ENCODE results near the gene ABHD17C.

- TF ChIP-seq, protein P1, sequence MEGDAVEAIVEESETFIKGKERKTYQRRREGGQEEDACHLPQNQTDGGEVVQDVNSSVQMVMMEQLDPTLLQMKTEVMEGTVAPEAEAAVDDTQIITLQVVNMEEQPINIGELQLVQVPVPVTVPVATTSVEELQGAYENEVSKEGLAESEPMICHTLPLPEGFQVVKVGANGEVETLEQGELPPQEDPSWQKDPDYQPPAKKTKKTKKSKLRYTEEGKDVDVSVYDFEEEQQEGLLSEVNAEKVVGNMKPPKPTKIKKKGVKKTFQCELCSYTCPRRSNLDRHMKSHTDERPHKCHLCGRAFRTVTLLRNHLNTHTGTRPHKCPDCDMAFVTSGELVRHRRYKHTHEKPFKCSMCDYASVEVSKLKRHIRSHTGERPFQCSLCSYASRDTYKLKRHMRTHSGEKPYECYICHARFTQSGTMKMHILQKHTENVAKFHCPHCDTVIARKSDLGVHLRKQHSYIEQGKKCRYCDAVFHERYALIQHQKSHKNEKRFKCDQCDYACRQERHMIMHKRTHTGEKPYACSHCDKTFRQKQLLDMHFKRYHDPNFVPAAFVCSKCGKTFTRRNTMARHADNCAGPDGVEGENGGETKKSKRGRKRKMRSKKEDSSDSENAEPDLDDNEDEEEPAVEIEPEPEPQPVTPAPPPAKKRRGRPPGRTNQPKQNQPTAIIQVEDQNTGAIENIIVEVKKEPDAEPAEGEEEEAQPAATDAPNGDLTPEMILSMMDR (IDR thresholded peaks at IDR 0.05; ENCODE audit: control extremely low read depth in 1 of 3, insufficient read depth in 1 of 3, low read depth in 1 of 3, low read length in 3 of 3): no peak
- no peak for TF ChIP-seq POLR2A (IDR thresholded peaks at IDR 0.05; ENCODE audit: control extremely low read depth in 1 of 2, low read depth in 2 of 2, low read length in 2 of 2)
- TF ChIP-seq CHD2 (IDR thresholded peaks at IDR 0.05; ENCODE audit: low read length): no peak
- no peak for TF ChIP-seq BRCA1 (IDR thresholded peaks at IDR 0.05; ENCODE audit: low read depth, low read length)
- TF ChIP-seq ZNF274 (IDR thresholded peaks at IDR 0.05; ENCODE audit: borderline replicate concordance, extremely low read depth, low read length): no peak
- TF ChIP-seq FOSL1 (IDR thresholded peaks at IDR 0.05; ENCODE audit: insufficient read depth, low read depth, low read length): no peak
- TF ChIP-seq EZH2 (IDR thresholded peaks at IDR 0.05; ENCODE audit: low read depth, low read length, severe bottlenecking): no peak
- peak; percentile 31 for TF ChIP-seq ASH2L (IDR thresholded peaks at IDR 0.05; ENCODE audit: low read length)
Measured at GRCh38 chr15:80694611-80695098, 455 bp upstream of the ABHD17C start.

Measured in H1 (cell line).